GM12872 (cell line): ENCODE results near the gene SLC30A5.

Source experiments
- CTCF ChIP-seq: IDR thresholded peaks from 3 replicates; pipeline ENCODE4 v1.5.1; 2011; ENCODE audit warnings: low read depth, mild to moderate bottlenecking, low read length, moderate library complexity; ENCODE audit not compliant: insufficient read depth

Gene SLC30A5

GRCh38 chr5:69074664-69075521 is 18.9 kb upstream of the SLC30A5 start:
- TF ChIP-seq CTCF, result no peak

DNA sequence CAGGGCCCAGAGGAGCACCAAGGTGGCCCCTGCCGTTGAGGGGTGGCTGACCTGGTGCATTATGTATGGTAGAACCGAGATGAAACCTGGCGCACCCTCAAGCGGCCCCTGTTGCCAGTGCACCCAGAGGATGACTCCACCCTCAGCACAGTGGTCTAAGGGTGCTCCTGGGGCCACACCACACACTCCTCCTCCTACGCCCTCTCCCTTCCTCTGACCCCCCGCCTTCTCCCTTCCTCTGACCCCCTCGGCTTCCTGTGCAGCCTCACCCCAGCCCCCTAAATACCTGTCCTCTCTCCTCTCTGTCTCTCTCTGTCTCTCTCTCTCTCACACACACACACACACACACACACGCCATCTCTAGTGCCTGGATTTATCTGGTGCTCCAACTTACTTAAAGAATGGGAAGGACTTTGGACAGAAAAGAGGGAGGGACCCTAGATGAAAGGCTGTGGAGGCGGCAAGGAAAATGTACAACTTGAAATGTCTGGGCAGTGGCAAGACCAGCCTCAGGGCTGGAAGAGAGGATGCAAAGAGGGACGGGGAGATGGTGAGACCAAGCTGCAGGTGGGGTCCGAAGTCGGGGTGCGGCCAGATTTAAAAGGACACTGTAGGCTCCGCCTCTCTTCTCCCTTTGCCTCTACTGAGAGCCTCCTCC is 18.2 kb upstream of the SLC30A5 start:
- no peak for TF ChIP-seq CTCF

GRCh38 chr5:69078921-69079540 is 14.8 kb upstream of the SLC30A5 start:
- TF ChIP-seq CTCF, result no peak

DNA sequence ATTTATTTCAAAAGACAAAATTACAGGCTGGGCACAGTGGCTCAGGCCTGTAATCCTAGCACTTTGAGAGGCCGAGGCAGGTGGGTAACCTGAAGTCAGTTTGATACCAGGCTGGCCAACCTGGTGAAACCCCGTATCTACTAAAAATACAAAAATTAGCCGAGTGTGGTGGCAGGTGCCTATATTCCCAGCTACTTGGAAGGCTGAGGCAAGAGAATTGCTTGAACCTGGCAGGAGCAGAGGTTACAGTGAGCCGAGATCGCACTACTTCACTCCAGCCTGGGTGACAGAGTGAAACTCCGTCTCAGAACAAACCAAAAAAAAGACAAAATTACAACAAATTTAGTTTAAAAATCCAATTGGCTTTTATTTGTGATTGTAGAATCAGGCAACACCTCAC is 14.3 kb upstream of the SLC30A5 start:
- TF ChIP-seq CTCF, result no peak

DNA sequence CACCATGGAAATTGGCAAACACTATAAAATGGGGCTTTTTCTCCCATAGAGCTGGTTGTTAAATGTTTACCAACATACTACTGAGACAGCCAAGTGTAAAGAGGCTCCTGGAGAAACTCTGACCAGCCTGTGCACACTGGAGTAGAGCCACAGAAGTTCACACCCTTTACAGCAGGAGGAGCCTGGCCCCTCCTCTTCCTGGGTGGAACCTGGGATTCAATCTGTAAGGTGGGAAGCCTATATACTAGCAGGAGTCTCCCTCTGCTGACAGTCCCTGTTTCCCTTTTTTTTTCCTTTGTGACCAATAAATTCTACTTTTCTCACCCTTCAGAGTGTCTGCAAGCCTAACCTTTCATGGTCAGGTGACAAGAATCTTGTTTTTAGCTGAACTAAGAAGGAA is 10.4 kb upstream of the SLC30A5 start:
- TF ChIP-seq CTCF, result no peak

GRCh38 chr5:69084195-69084594 is 9.6 kb upstream of the SLC30A5 start:
- TF ChIP-seq CTCF, result no peak

DNA sequence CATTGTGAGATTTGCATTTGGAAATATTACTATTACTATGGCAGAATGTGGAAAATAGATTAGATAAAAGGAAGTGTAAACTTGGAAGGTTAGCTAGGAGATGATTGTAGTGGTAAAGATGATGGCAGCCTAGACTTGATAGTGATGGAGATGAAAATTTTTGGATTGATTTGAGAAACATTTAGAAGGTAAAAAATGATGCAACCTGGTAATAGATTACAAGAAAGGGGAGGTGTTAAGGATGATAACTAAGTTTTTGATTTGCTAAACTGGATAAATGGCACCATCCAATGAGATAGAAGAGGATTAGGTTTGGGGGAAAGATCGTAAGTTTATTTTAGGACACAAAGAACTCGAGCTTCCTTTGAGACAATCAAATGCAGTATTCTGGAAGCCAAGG is 8.9 kb upstream of the SLC30A5 start:
- no peak for TF ChIP-seq CTCF
